ENCODE results near the gene PCID2. TPM values are rescaled to one million over a fixed set of nuclear protein-coding genes. Genes with fewer than 3 reads are reported as not detected.

PCID2 gene
- total and polyA plus RNA-seq, 2 of the 13 experiments (the other 11 are each of a cell fraction or from before 2014, with no cell fraction given): 65.0 to 111 TPM

GRCh38 chr13:113208421-113209335 lies at the start of gene PCID2 (continued):
- TF ChIP-seq ZNF563 (CRISPR knock-in tag; IDR thresholded peaks at IDR 0.05) (peak; percentile 83; the same call in 1 of the 2 replicates), HIVEP1 (CRISPR knock-in tag; IDR thresholded peaks at IDR 0.05) (peak; percentile 82), ZNF264 (CRISPR knock-in tag; IDR thresholded peaks at IDR 0.05) (peak; percentile 49; the same call in 1 of the 2 replicates), ADNP (CRISPR knock-in tag; IDR thresholded peaks at IDR 0.05) (no peak), BHLHE40 (IDR thresholded peaks at IDR 0.05; ENCODE audit: low read length) (peak; percentile 57; the same call in 1 of the 2 replicates), IKZF1 (IDR thresholded peaks at IDR 0.05) (no peak), PHF8 (CRISPR knock-in tag; IDR thresholded peaks at IDR 0.05) (peak; percentile 97), ARNT2 (CRISPR knock-in tag; IDR thresholded peaks at IDR 0.05; ENCODE audit: low read depth) (peak; percentile 86; the same call in 1 of the 2 replicates), ZNF232 (CRISPR knock-in tag; IDR thresholded peaks at IDR 0.05; ENCODE audit: borderline replicate concordance) (peak; percentile 59; the same call in 1 of the 2 replicates), CHD4 (IDR thresholded peaks at IDR 0.05; ENCODE audit: borderline replicate concordance, low read length) (no peak), NFE2L2 (IDR thresholded peaks at IDR 0.05; ENCODE audit: low read length) (no peak), ZNF883 (CRISPR knock-in tag; IDR thresholded peaks at IDR 0.05; ENCODE audit: not compliant biosample characterization) (peak; percentile 95), ZEB1 (IDR thresholded peaks at IDR 0.05; ENCODE audit: insufficient replicate concordance, low read depth) (no peak), TGIF2 (CRISPR knock-in tag; IDR thresholded peaks at IDR 0.05) (peak; percentile 54; the same call in 1 of the 2 replicates)
- TF ChIP-seq, protein P1, sequence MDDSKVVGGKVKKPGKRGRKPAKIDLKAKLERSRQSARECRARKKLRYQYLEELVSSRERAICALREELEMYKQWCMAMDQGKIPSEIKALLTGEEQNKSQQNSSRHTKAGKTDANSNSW (CRISPR knock-in tag; IDR thresholded peaks at IDR 0.05; ENCODE audit: borderline replicate concordance): peak; percentile 94; the same call in 1 of the 2 replicates
- TF ChIP-seq, protein P2, sequence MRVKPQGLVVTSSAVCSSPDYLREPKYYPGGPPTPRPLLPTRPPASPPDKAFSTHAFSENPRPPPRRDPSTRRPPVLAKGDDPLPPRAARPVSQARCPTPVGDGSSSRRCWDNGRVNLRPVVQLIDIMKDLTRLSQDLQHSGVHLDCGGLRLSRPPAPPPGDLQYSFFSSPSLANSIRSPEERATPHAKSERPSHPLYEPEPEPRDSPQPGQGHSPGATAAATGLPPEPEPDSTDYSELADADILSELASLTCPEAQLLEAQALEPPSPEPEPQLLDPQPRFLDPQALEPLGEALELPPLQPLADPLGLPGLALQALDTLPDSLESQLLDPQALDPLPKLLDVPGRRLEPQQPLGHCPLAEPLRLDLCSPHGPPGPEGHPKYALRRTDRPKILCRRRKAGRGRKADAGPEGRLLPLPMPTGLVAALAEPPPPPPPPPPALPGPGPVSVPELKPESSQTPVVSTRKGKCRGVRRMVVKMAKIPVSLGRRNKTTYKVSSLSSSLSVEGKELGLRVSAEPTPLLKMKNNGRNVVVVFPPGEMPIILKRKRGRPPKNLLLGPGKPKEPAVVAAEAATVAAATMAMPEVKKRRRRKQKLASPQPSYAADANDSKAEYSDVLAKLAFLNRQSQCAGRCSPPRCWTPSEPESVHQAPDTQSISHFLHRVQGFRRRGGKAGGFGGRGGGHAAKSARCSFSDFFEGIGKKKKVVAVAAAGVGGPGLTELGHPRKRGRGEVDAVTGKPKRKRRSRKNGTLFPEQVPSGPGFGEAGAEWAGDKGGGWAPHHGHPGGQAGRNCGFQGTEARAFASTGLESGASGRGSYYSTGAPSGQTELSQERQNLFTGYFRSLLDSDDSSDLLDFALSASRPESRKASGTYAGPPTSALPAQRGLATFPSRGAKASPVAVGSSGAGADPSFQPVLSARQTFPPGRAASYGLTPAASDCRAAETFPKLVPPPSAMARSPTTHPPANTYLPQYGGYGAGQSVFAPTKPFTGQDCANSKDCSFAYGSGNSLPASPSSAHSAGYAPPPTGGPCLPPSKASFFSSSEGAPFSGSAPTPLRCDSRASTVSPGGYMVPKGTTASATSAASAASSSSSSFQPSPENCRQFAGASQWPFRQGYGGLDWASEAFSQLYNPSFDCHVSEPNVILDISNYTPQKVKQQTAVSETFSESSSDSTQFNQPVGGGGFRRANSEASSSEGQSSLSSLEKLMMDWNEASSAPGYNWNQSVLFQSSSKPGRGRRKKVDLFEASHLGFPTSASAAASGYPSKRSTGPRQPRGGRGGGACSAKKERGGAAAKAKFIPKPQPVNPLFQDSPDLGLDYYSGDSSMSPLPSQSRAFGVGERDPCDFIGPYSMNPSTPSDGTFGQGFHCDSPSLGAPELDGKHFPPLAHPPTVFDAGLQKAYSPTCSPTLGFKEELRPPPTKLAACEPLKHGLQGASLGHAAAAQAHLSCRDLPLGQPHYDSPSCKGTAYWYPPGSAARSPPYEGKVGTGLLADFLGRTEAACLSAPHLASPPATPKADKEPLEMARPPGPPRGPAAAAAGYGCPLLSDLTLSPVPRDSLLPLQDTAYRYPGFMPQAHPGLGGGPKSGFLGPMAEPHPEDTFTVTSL (CRISPR knock-in tag; IDR thresholded peaks at IDR 0.05; ENCODE audit: borderline replicate concordance): peak; percentile 33; the same call in 1 of the 2 replicates
- TF ChIP-seq, protein P3, sequence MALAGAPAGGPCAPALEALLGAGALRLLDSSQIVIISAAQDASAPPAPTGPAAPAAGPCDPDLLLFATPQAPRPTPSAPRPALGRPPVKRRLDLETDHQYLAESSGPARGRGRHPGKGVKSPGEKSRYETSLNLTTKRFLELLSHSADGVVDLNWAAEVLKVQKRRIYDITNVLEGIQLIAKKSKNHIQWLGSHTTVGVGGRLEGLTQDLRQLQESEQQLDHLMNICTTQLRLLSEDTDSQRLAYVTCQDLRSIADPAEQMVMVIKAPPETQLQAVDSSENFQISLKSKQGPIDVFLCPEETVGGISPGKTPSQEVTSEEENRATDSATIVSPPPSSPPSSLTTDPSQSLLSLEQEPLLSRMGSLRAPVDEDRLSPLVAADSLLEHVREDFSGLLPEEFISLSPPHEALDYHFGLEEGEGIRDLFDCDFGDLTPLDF (CRISPR knock-in tag; IDR thresholded peaks at IDR 0.05): peak; percentile 81

All from HepG2 (cell line).